Kidney epithelial cell (primary cell): ENCODE measurements around the gene RTN4IP1. TPM values are rescaled to one million over a fixed set of nuclear protein-coding genes. Genes with fewer than 3 reads are reported as not detected.

Experiments used
- DNase-seq: peaks from one replicate; pipeline ENCODE4 v3.0.0-alpha.2; 2010; ENCODE audit warnings: low read depth
- H3K27me3 ChIP-seq: 2 replicates; pipeline ENCODE4 v1.6.0; 2011; ENCODE audit warnings: low read length; ENCODE audit not compliant: control insufficient read depth, insufficient read depth
- H3K36me3 ChIP-seq: 2 replicates; pipeline ENCODE4 v1.5.1; 2011; ENCODE audit warnings: low read length; ENCODE audit not compliant: control insufficient read depth, insufficient read depth
- H3K4me3 ChIP-seq: 2 replicates; pipeline ENCODE4 v1.5.1; 2011; ENCODE audit warnings: low read depth, mild to moderate bottlenecking, control low read depth, low read length
- CTCF ChIP-seq: IDR thresholded peaks from 2 replicates; pipeline ENCODE4 v1.5.1; 2011; ENCODE audit warnings: mild to moderate bottlenecking, moderate library complexity, low read length, control low read depth, inconsistent platforms; ENCODE audit not compliant: insufficient read depth, poor library complexity, severe bottlenecking
- total RNA-seq: library from RNA; depleted of rRNA; stranded (reverse); fragments of >200 nt; gene quantifications from 2 replicates; pipeline ENCODE4 v1.2.3, GENCODE V29; 2015

RTN4IP1 gene
- total RNA-seq, 1 donor from 2014 or later, result 8.2 TPM

- Histone ChIP-seq H3K36me3 (no peaks in the 10 kb centered on the region), H3K27me3 (no peaks in the 10 kb centered on the region), H3K4me3 (no peak overlapping the region)
- no peak for DNase-seq
- TF ChIP-seq CTCF, result no peak
Measured at GRCh38 chr6:106537662-106538061, 91.6 kb downstream of the RTN4IP1 start.

GRCh38 chr6:106536851-106537250 lies 92.4 kb downstream of the RTN4IP1 start:
- DNase-seq, result no peak
- Histone ChIP-seq H3K36me3 (no peaks in the 10 kb centered on the region), H3K27me3 (no peaks in the 10 kb centered on the region), H3K4me3 (no peak overlapping the region)
- no peak for TF ChIP-seq CTCF

- Histone ChIP-seq H3K27me3 (no peaks in the 10 kb centered on the region), H3K36me3 (no peaks in the 10 kb centered on the region), H3K4me3 (no peak overlapping the region)
- TF ChIP-seq CTCF, result no peak
- DNase-seq, result no peak
Measured at GRCh38 chr6:106536357-106536756, 92.9 kb downstream of the RTN4IP1 start.

GRCh38 chr6:106535012-106535411 lies 94.3 kb downstream of the RTN4IP1 start:
- Histone ChIP-seq H3K27me3 (no peaks in the 10 kb centered on the region), H3K4me3 (no peak overlapping the region), H3K36me3 (no peaks in the 10 kb centered on the region)
- TF ChIP-seq CTCF, result no peak
- DNase-seq, result no peak

GRCh38 chr6:106534564-106534982 lies 94.7 kb downstream of the RTN4IP1 start:
- TF ChIP-seq CTCF, result no peak
- H3K4me3 ChIP-seq, result no peak overlapping the region
- no peaks in the 10 kb centered on the region for H3K27me3 ChIP-seq
- H3K36me3 ChIP-seq, result no peaks in the 10 kb centered on the region
- no peak for DNase-seq

GRCh38 chr6:106534004-106534403 lies 95.3 kb downstream of the RTN4IP1 start:
- no peak for TF ChIP-seq CTCF
- H3K4me3 ChIP-seq, result no peak overlapping the region

More at GRCh38 chr6:106534004-106534403, 95.3 kb downstream of the RTN4IP1 start:
- DNase-seq, result no peak
- Histone ChIP-seq H3K36me3 (no peaks in the 10 kb centered on the region), H3K27me3 (no peaks in the 10 kb centered on the region)
